ENCODE measurements around the gene HMBS. TPM values are rescaled to one million over a fixed set of nuclear protein-coding genes. Genes with fewer than 3 reads are reported as not detected.

The HMBS gene
- polyA plus RNA-seq, 3 donors from 2014 or later = 7.6 to 19.0 (median 11.9) TPM

DNA sequence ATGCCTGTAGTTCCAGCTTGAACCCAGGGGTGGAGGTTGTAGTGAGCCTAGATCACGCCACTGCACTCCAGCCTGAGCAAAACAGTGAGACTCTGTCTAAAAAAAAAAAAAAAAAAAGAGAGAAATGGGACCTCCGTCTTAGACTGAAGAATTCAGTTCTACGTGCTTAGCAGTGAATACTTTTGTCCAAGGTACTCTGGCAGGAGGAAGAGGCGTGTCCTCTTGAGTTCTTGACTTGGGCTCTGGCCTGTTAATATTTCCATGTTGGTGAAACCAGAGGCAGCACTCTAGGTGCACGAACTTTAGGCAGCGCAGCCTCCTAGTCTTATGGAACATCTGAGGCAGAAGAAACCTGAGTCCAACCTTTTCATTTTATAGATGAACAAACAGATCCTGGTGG is 2.4 kb downstream of the HMBS start:
- H3K9me3 Mint-ChIP-seq = no peaks in the 10 kb centered on the region
- peaks cover 20 to 25% of the 10 kb centered on the region in 2 donors for H3K4me1 Mint-ChIP-seq
- DNase-seq = no peak
- H3K27me3 Mint-ChIP-seq (ENCODE audit: low read depth in 3 of 3) = peaks cover 9 to 16% (median 11%) of the 10 kb centered on the region in 3 donors
- H3K4me3 Mint-ChIP-seq = peak overlapping the region in 2 of 5 donors; percentile 25 to 34
- no peak overlapping the region for H3K27ac Mint-ChIP-seq
- H3K36me3 Mint-ChIP-seq = peaks cover 0 to 2% (median 1%) of the 10 kb centered on the region in 3 donors

DNA sequence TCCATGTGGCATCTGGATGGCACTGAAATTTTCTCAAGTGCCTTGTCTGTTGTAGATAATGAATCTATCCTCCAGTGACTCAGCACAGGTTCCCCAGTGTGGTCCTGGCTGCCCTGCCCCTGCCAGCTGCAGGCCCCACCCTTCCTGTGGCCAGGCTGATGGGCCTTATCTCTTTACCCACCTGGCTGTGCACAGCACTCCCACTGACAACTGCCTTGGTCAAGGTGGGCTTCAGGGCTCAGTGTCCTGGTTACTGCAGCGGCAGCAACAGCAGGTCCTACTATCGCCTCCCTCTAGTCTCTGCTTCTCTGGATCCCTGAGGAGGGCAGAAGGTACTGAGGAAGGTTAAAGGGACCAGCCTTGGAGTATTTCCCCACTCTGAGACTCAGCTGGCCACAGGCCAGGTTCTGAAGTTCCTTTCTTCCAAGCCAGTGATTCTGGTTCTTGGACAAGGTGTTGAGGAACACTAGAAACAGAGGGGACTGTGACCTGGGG is 3.1 kb downstream of the HMBS start:
- Mint-ChIP-seq H3K36me3 (no peaks in the 10 kb centered on the region), H3K4me1 (peaks cover 27 to 32% of the 10 kb centered on the region in 2 donors), H3K9me3 (no peaks in the 10 kb centered on the region), H3K27ac (peak overlapping the region in 1 of 6 donors; percentile 67), H3K27me3 (ENCODE audit: low read depth in 3 of 3) (peaks cover 9 to 14% (median 11%) of the 10 kb centered on the region in 3 donors), H3K4me3 (no peak overlapping the region)
- no peak for DNase-seq

DNA sequence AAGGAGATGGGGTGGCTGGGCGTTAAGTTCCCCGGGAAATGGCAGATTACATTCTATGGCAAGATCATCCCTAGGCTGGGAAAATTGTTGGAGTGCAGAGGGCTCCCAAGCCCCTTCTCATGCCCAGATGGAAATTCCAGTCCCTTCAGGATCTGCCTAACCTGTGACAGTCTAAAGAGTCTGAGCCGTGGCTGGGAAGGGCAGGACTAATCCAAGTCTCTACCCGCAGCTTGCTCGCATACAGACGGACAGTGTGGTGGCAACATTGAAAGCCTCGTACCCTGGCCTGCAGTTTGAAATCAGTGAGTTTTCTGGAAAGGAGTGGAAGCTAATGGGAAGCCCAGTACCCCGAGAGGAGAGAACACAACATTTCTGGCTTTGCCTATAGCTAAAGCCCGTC is 3.7 kb downstream of the HMBS start:
- no peak overlapping the region for H3K4me3 Mint-ChIP-seq
- no peaks in the 10 kb centered on the region for H3K36me3 Mint-ChIP-seq
- no peaks in the 10 kb centered on the region for H3K9me3 Mint-ChIP-seq
- H3K27me3 Mint-ChIP-seq (ENCODE audit: low read depth in 3 of 3) = peaks cover 9 to 14% (median 11%) of the 10 kb centered on the region in 3 donors
- peaks cover 32 to 36% of the 10 kb centered on the region in 2 donors for H3K4me1 Mint-ChIP-seq
- DNase-seq = no peak
- no peak overlapping the region for H3K27ac Mint-ChIP-seq

DNA sequence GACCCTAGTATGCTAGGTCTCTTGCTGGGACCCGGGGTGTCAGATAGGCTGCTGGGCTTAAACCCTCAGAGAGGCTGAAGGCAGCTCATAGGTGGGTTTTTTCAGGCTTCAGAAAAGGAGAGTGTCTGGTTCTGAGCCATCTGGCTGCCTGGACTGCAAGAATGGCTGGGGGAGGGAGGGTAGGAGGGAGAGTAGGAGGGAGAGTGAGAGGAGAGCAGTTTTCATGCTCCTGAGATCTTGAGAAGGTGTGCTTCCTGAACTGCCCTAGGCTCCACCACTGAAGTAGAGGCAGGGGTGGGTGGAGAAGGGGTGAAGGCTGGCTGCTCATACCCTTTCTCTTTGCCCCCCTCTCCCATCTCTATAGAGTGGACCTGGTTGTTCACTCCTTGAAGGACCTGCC is 4.6 kb downstream of the HMBS start:
- peaks cover 9 to 17% (median 13%) of the 10 kb centered on the region in 3 donors for H3K27me3 Mint-ChIP-seq (ENCODE audit: low read depth in 3 of 3)
- H3K4me3 Mint-ChIP-seq = no peak overlapping the region
- peaks cover 38 to 43% of the 10 kb centered on the region in 2 donors for H3K4me1 Mint-ChIP-seq
- no peak for DNase-seq
- H3K36me3 Mint-ChIP-seq = no peaks in the 10 kb centered on the region
- H3K9me3 Mint-ChIP-seq = no peaks in the 10 kb centered on the region
- H3K27ac Mint-ChIP-seq = no peak overlapping the region

DNA sequence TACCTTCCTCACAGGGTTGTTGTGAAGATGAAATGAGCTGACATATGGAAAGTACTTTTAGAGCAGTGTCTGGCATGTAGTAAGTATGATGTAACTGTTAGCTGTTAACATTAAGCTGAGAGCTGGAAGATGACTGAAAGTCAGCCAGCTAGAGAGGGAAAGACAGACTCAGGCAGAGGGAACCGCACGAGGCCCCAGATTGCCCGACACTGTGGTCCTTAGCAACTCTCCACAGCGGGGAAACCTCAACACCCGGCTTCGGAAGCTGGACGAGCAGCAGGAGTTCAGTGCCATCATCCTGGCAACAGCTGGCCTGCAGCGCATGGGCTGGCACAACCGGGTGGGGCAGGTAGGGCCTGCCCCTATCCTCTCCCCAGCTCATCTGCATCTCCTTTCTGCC is 6.5 kb downstream of the HMBS start:
- H3K4me1 Mint-ChIP-seq = peaks cover 30 to 37% of the 10 kb centered on the region in 2 donors
- no peak overlapping the region for H3K4me3 Mint-ChIP-seq
- no peak overlapping the region for H3K27ac Mint-ChIP-seq
- H3K9me3 Mint-ChIP-seq = peaks cover 0 to 2% (median 0%) of the 10 kb centered on the region in 6 donors
- no peak for DNase-seq
- H3K36me3 Mint-ChIP-seq = peaks cover 0 to 3% (median 0%) of the 10 kb centered on the region in 3 donors
- H3K27me3 Mint-ChIP-seq (ENCODE audit: low read depth in 3 of 3) = peaks cover 11 to 19% (median 11%) of the 10 kb centered on the region in 3 donors

DNA sequence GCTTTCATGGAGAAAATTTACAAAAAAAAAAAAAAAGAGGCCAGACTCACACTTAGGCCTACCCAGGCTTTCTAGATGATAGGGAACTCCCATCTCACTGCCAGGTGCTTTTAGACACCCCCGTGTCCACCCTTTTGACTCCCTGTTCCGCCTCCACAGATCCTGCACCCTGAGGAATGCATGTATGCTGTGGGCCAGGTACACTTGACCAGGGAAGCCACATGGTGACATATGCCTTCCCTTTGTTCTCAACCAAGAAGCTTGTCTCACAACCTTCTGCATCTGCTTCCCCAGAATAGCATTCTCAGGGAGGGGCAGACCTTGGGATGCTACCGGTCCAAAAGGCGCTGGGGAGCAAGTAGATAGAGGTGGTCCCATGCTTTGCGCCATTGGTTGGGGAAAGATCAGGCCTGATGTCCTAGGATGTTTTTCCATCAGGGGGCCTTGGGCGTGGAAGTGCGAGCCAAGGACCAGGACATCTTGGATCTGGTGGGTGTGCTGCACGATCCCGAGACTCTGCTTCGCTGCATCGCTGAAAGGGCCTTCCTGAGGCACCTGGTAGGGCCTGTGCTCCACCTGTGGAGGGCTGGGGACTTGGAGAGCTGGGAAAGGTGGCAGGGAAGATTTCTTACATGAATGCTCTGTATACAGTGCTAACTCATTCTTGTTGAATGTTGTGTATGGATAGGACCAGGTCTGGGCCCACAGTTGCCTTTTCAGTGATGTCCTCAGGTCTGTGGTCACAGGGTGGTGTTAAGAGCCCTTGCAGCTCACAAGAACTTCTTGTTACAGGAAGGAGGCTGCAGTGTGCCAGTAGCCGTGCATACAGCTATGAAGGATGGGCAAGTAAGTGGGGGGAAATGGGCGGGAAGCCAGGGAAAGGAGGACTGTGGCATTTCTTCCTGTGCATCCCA is 7.5 kb downstream of the HMBS start:
- no peak for DNase-seq
- H3K9me3 Mint-ChIP-seq = peaks cover 0 to 2% (median 0%) of the 10 kb centered on the region in 6 donors
- H3K36me3 Mint-ChIP-seq = peaks cover 0 to 10% (median 6%) of the 10 kb centered on the region in 3 donors
- H3K27ac Mint-ChIP-seq = peak overlapping the region in 5 of 6 donors; percentile 39 to 90 (median 67)
- peak overlapping the region in 4 of 5 donors; percentile 57 to 86 (median 60) for H3K4me3 Mint-ChIP-seq
- H3K4me1 Mint-ChIP-seq = peaks cover 30 to 36% of the 10 kb centered on the region in 2 donors
- H3K27me3 Mint-ChIP-seq (ENCODE audit: low read depth in 3 of 3) = peaks cover 12 to 19% (median 13%) of the 10 kb centered on the region in 3 donors

DNA sequence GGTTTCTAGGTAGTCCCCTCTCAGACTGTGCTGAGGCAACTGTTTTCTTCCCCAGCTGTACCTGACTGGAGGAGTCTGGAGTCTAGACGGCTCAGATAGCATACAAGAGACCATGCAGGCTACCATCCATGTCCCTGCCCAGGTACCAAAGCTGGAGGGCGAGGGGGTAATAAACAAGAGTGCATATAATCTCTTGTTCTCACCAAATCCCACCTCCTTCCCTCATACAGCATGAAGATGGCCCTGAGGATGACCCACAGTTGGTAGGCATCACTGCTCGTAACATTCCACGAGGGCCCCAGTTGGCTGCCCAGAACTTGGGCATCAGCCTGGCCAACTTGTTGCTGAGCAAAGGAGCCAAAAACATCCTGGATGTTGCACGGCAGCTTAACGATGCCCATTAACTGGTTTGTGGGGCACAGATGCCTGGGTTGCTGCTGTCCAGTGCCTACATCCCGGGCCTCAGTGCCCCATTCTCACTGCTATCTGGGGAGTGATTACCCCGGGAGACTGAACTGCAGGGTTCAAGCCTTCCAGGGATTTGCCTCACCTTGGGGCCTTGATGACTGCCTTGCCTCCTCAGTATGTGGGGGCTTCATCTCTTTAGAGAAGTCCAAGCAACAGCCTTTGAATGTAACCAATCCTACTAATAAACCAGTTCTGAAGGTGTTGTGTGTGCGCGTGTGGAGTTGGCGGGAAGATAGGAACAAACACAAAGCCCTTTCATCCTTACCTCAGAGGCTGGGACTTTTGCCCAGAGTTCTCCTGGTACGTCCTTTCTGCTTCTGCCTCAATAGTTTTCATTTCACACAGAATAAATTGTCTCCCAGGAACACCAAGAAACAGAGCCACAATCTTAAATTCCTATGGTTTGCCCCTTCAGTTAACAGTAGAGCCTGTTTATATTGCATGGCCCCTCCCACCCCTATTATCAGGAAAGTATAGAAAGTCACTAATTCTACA is 8.5 kb downstream of the HMBS start:
- Mint-ChIP-seq H3K9me3 (peaks cover 0 to 2% (median 0%) of the 10 kb centered on the region in 6 donors), H3K27me3 (ENCODE audit: low read depth in 3 of 3) (peaks cover 12 to 19% (median 14%) of the 10 kb centered on the region in 3 donors), H3K4me3 (peak overlapping the region; percentile 86 to 92 (median 88)), H3K36me3 (peaks cover 4 to 19% (median 6%) of the 10 kb centered on the region in 3 donors), H3K4me1 (peaks cover 30% of the 10 kb centered on the region in 2 donors), H3K27ac (peak overlapping the region; percentile 90 to 95 (median 91))
- no peak for DNase-seq

DNA sequence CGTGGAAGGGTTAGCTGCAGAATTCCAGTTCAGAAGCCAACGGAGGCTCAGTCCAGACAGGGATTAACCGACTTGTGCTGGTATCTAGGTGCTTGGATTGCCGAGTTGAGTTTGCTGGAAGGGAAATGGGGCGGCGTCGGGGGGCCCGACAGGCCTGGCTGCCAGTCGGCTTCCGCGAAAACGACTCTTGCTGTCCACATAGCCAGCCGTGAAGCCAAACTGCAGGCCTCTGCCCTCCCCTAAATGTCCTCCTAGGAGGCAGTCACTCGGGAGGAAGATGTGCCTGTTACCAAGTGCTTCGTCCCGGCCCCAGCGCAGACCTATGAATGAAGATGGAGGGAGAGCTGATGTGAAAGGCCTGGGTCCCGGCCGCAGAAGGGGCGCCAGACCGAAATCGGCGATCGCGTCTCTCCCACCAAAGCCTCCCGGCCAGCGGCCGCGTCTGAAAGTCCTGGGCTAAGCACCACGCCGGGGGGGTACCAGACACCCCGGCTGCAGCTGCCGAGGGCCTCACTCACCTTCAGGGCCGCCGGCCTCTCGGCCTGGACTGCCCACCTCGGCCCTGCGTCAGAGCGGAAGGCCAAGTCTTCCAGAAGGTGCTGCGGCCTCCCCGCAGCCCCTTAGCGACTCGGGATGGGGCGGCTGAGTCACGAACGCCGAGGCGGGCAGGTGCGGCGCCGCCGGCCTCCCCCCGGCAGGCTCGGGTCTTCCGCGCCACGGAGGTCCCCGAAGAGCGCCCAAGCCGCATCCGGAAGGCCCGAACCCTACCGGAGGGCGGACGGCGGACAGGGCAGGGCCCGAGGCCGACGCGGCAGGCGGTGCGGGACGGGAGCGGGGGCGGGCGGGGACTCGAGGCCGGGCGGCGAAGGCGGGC is 9.5 kb downstream of the HMBS start:
- Mint-ChIP-seq H3K36me3 (peaks cover 11 to 25% (median 12%) of the 10 kb centered on the region in 3 donors), H3K27ac (peak overlapping the region; percentile 90 to 96 (median 92)), H3K4me1 (peaks cover 33 to 36% of the 10 kb centered on the region in 2 donors)

DNA sequence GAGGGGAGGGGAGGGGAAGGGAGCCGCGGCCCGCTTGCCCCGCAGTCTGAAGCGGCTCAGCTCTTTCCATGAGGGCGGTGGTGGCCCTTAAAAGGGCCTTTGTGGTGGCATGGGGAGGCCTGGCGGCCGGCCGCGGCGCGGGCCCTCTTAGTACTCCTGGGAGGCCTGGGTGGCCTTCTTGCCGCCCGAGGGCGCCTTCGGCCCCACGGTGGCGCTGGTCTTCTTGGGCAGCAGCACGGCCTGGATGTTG is 10.1 kb downstream of the HMBS start:
- peaks cover 0 to 2% (median 0%) of the 10 kb centered on the region in 6 donors for H3K9me3 Mint-ChIP-seq
- H3K36me3 Mint-ChIP-seq = peaks cover 11 to 25% (median 12%) of the 10 kb centered on the region in 3 donors
- peaks cover 12 to 19% (median 14%) of the 10 kb centered on the region in 3 donors for H3K27me3 Mint-ChIP-seq (ENCODE audit: low read depth in 3 of 3)
- peaks cover 34 to 39% of the 10 kb centered on the region in 2 donors for H3K4me1 Mint-ChIP-seq
- no peak for DNase-seq
- peak overlapping the region; percentile 84 to 92 (median 89) for H3K4me3 Mint-ChIP-seq
- H3K27ac Mint-ChIP-seq = peak overlapping the region; percentile 89 to 96 (median 92)

More for the DNA sequence above, 9.5 kb downstream of the HMBS start:
- peak; percentile 58 to 61 (median 60) for DNase-seq
- Mint-ChIP-seq H3K9me3 (peaks cover 0 to 2% (median 0%) of the 10 kb centered on the region in 6 donors), H3K4me3 (peak overlapping the region; percentile 87 to 92 (median 89)), H3K27me3 (ENCODE audit: low read depth in 3 of 3) (peaks cover 12 to 19% (median 14%) of the 10 kb centered on the region in 3 donors)

DNA sequence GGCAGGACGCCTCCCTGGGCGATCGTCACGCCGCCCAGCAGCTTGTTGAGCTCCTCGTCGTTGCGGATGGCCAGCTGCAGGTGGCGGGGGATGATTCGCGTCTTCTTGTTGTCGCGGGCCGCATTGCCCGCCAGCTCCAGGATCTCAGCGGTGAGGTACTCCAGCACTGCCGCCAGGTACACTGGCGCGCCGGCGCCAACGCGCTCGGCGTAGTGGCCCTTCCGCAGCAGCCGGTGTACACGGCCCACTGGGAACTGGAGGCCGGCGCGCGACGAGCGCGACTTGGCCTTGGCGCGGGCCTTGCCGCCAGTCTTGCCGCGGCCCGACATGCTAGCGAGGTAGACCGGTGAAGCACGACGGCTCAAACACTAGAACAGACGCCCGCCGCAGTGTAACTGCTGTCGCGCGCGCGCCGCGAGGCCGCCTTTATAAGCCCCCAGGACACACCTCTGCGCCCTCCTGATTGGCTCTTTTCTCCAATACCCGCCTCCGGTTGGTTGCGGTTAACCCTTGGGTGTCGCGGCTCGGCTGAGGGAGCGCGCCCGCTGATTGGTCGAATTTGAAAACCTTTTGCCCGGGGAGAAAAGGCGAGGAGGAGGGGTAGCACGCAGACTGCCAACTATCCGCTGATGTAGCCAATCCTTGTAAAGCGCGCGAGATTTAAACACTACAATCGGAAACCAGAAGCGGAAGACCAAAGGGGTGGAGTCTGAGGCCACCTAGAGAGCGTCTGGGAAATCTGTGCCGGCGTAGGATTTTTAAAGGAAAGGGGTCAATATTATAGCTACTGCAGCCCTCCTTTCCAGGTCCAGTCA is 10.6 kb downstream of the HMBS start:
- peaks cover 39 to 44% of the 10 kb centered on the region in 2 donors for H3K4me1 Mint-ChIP-seq
- H3K4me3 Mint-ChIP-seq = peak overlapping the region; percentile 84 to 92 (median 89)
- H3K9me3 Mint-ChIP-seq = peaks cover 0 to 2% (median 0%) of the 10 kb centered on the region in 6 donors
- peaks cover 11 to 25% (median 12%) of the 10 kb centered on the region in 3 donors for H3K36me3 Mint-ChIP-seq
- H3K27ac Mint-ChIP-seq = peak overlapping the region; percentile 89 to 96 (median 92)
- DNase-seq = peak; percentile 100
- H3K27me3 Mint-ChIP-seq (ENCODE audit: low read depth in 3 of 3) = peaks cover 12 to 16% (median 14%) of the 10 kb centered on the region in 3 donors

DNA sequence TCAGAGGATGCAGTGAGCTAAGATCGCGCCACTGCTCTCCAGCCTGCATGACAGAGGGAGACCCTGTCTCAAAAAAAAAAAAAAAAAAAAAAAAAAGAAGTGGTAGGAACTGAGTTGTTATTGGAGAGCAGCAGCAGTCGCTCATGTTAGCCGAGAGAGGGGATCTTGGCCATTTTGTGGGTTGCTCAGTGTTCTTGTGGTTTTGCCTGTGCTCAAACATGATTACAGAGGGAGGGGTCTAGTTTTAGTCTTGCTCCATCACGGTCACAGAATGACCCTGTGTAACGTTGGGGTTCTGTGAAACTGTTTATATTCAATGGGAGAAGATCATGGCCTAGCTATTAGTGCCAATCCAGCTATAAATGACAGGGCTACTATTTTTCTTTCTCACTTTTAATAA is 15.0 kb downstream of the HMBS start:
- peaks cover 0 to 2% (median 0%) of the 10 kb centered on the region in 6 donors for H3K9me3 Mint-ChIP-seq
- H3K4me1 Mint-ChIP-seq = peaks cover 46 to 54% of the 10 kb centered on the region in 2 donors
- H3K4me3 Mint-ChIP-seq = peak overlapping the region in 4 of 5 donors; percentile 93 to 96 (median 94)
- H3K27ac Mint-ChIP-seq = peak overlapping the region in 1 of 6 donors; percentile 99
- DNase-seq = no peak
- peaks cover 11 to 25% (median 12%) of the 10 kb centered on the region in 3 donors for H3K36me3 Mint-ChIP-seq
- H3K27me3 Mint-ChIP-seq (ENCODE audit: low read depth in 3 of 3) = peaks cover 10 to 14% (median 13%) of the 10 kb centered on the region in 3 donors
